GM23248 (cell line): ENCODE results near the gene FHL3. TPM values are rescaled to one million over a fixed set of nuclear protein-coding genes. Genes with fewer than 3 reads are reported as not detected.

Experiments used
- DNase-seq: peaks from one replicate; pipeline ENCODE4 v3.0.0-alpha.2; 2015
- H2AFZ ChIP-seq: fragments of 200-600 bp; sonication (generic); 2 replicates; pipeline ENCODE4 v1.6.1; 2016; ENCODE audit warnings: antibody characterized with exemption
- H3F3A ChIP-seq: fragments of 200-600 bp; sonication (generic); 2 replicates; pipeline ENCODE4 v1.6.1; 2016; ENCODE audit warnings: mild to moderate bottlenecking, antibody characterized with exemption, mixed run types; ENCODE audit not compliant: insufficient read depth
- H3K27ac ChIP-seq: fragments of 200-600 bp; sonication (generic); 2 replicates; pipeline ENCODE4 v1.5.1; 2016; ENCODE audit warnings: mild to moderate bottlenecking
- H3K27me3 ChIP-seq: fragments of 200-600 bp; sonication (generic); replicated peaks from 2 replicates; pipeline ENCODE4 v1.6.1; 2016; ENCODE audit warnings: mild to moderate bottlenecking; ENCODE audit not compliant: insufficient read depth
- H3K36me3 ChIP-seq: fragments of 200-600 bp; sonication (generic); 2 replicates; pipeline ENCODE4 v1.6.1; 2016; ENCODE audit warnings: low read depth, mild to moderate bottlenecking
- H3K4me1 ChIP-seq: fragments of 200-600 bp; sonication (generic); 2 replicates; pipeline ENCODE4 v1.6.1; 2016; ENCODE audit warnings: mild to moderate bottlenecking; ENCODE audit not compliant: insufficient read depth
- H3K4me2 ChIP-seq: fragments of 200-600 bp; sonication (generic); one replicate; pipeline ENCODE4 v1.6.1; 2016; ENCODE audit warnings: mild to moderate bottlenecking; ENCODE audit not compliant: unreplicated experiment
- H3K4me3 ChIP-seq: fragments of 200-600 bp; sonication (generic); 2 replicates; pipeline ENCODE4 v1.5.1; 2016; ENCODE audit warnings: mild to moderate bottlenecking
- H3K79me2 ChIP-seq: fragments of 200-600 bp; sonication (generic); 2 replicates; pipeline ENCODE4 v1.6.1; 2016; ENCODE audit warnings: mild to moderate bottlenecking; ENCODE audit not compliant: insufficient read depth
- H3K9ac ChIP-seq: fragments of 200-600 bp; sonication (generic); 2 replicates; pipeline ENCODE4 v1.6.1; 2016; ENCODE audit warnings: mild to moderate bottlenecking
- H3K9me2 ChIP-seq: fragments of 200-600 bp; sonication (generic); 2 replicates; pipeline ENCODE4 v1.6.1; 2016; ENCODE audit warnings: mixed run types, mild to moderate bottlenecking, moderate library complexity; ENCODE audit not compliant: insufficient read depth
- H3K9me3 ChIP-seq: fragments of 200-600 bp; sonication (generic); one replicate; pipeline ENCODE4 v1.6.1; 2017; ENCODE audit warnings: low read depth
- H4K20me1 ChIP-seq: fragments of 200-600 bp; sonication (generic); 2 replicates; pipeline ENCODE4 v1.6.0; 2016; ENCODE audit not compliant: insufficient read depth
- EZH2 ChIP-seq: fragments of 200-600 bp; sonication (generic); IDR thresholded peaks from 2 replicates; pipeline ENCODE4 v1.6.1; 2018; ENCODE audit warnings: antibody characterized with exemption, mild to moderate bottlenecking; ENCODE audit not compliant: insufficient read depth, poor library complexity, severe bottlenecking
- EZH2phosphoT487 ChIP-seq: fragments of 200-600 bp; sonication (generic); IDR thresholded peaks from 2 replicates; pipeline ENCODE4 v1.6.1; 2018; ENCODE audit warnings: antibody characterized with exemption, moderate library complexity, mild to moderate bottlenecking, low read depth; ENCODE audit not compliant: insufficient read depth
- WGBS, 2 experiments: methylation state at CpG; one replicate each; pipeline ENCODE4 v1.1.6; 2015 to 2017; ENCODE audit warnings: low lambda C conversion rate in 2 of 2, low coverage in 1 of 2; ENCODE audit errors: missing lambda C conversion rate in 2 of 2; 5-methylcytosine and 5-hydroxymethylcytosine counted together
- in situ Hi-C: fragments of 300-500 bp; cut with MboI; formaldehyde crosslinking; loops from 2 replicates; pipeline ENCODE4 v1.15.0; 2020
- polyA plus RNA-seq: library from polyadenylated mRNA; unstranded; fragments of >200 nt; fragmentation: Nextera tagmentation; extraction: Ambion mirVana; gene quantifications from 2 replicates; pipeline ENCODE4 v1.2.1, GENCODE V29; 2016
- total RNA-seq: library from RNA; depleted of rRNA; stranded (reverse); fragments of >200 nt; shearing (Covaris generic); gene quantifications from 2 replicates; pipeline ENCODE4 v1.2.3, GENCODE V29; 2014

The FHL3 gene
- total and polyA plus RNA-seq, 2 experiments from 2014 or later: 31.7 to 44.4 TPM

DNA sequence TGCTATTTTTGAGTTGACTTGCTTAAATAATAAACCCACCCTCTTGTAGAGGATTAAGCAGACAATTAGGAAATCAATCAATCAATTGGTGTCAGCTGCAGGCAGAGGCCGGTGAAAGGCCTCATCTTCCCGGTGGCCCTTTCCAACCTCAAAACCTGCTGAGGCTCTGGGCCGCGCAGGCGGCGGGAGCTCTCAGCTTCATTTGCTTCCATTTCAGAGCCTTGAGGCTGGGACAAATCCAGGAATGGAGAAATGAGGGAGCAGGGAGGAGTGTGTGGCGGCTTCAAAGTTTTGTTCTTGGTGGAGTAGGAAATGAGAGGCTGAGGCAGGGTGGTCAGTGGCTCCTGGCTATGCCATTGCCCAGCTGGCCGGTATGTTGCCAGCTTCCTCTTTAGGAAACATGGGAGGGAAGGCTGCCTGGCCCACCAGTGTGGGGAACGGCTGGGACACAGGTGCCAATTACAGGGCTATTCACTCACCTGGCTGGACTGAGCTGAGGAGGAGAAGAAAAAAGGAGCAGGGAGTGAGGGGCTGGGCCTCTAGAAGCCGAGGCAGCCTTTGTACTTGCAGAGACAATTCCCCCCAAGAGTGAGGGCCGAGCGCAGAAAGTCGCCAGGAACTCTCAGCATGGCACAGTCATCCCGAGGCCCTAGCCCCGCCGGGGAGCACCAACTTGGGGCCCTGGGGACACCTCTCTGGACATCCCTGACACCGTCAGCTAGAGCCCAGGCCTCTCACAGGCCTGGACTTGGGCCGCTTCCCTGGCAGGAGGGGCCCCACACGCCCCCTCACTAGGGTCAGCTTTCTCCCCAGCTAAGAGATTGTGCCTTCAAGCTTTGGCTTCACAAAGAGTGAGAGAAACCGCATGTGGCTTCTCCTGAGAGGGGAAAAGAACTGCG is 36.9 kb upstream of the FHL3 start:
- Histone ChIP-seq H3K4me2 (no peak overlapping the region), H2AFZ (no peak overlapping the region), H3K27ac (no peak overlapping the region), H3K4me1 (peaks cover 12% of the 10 kb centered on the region), H3K9me3 (no peaks in the 10 kb centered on the region), H4K20me1 (no peaks in the 10 kb centered on the region), H3K9ac (no peak overlapping the region), H3F3A (peaks cover 10% of the 10 kb centered on the region; the same call in 1 of the 2 replicates), H3K79me2 (no peaks in the 10 kb centered on the region), H3K36me3 (no peaks in the 10 kb centered on the region), H3K4me3 (no peak overlapping the region), H3K27me3 (peaks cover 51% of the 10 kb centered on the region), H3K9me2 (no peaks in the 10 kb centered on the region)
- no peak for DNase-seq
- no peak for TF ChIP-seq EZH2
- no peak for TF ChIP-seq EZH2phosphoT487
- in situ Hi-C loops: no loop called here
- 64 to 71% methylated on average over 21 of the region's 21 CpGs for WGBS, 2 experiments

DNA sequence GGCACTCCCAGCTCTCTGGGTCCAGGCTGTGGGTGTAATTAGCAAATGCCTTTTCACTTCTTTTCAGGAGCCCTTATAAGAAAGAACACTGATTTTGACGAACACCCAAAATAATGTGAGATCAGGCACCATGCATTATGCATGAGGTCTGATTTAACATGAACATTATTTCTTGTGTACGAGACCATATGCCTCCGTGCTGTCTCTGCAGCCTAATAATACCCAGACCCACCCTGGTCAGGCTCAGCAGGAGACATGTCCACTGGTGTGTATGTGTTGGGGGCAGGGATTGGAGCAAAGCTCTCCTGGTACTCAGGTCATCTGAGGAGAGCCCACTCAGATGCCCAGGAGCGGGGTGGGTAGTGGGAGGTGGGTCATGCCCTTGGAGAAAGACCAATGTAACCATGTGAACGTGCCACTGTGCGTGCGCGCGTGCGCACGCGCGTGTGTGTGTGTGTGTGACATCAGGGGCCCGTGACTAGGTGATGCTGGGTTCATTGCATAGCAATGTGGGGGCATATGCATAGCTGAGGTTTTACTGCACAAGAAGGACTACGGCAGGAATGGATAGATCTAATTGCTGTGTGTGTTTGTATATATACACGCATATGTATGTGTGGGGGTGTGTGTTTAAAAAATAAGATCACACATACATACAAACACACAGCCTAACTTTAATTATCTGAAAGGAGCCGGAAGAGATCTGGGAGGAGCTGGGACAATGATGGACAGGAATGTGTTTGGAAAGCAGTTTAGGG is 34.2 kb upstream of the FHL3 start:
- H3K9ac ChIP-seq: no peak overlapping the region
- H3K36me3 ChIP-seq: no peaks in the 10 kb centered on the region
- peaks cover 12% of the 10 kb centered on the region for H3K4me1 ChIP-seq
- no peaks in the 10 kb centered on the region for H3K79me2 ChIP-seq
- H3K4me3 ChIP-seq: no peak overlapping the region
- in situ Hi-C loops: no loop called here
- H2AFZ ChIP-seq: no peak overlapping the region
- no peak for DNase-seq
- H3K27ac ChIP-seq: no peak overlapping the region
- H3K4me2 ChIP-seq: peak overlapping the region; percentile 43
- H3K9me3 ChIP-seq: no peaks in the 10 kb centered on the region
- peaks cover 37% of the 10 kb centered on the region for H3K27me3 ChIP-seq
- peaks cover 10% of the 10 kb centered on the region; the same call in 1 of the 2 replicates for H3F3A ChIP-seq
- no peaks in the 10 kb centered on the region for H3K9me2 ChIP-seq
- WGBS, 2 experiments: 73 to 75% methylated on average over 17 of the region's 17 CpGs
- H4K20me1 ChIP-seq: no peaks in the 10 kb centered on the region
- TF ChIP-seq EZH2 (no peak), EZH2phosphoT487 (no peak)

GRCh38 chr1:38038861-38039260 is 33.5 kb upstream of the FHL3 start:
- Histone ChIP-seq H3K9me3 (no peaks in the 10 kb centered on the region), H3K9me2 (no peaks in the 10 kb centered on the region), H4K20me1 (no peaks in the 10 kb centered on the region), H3K27ac (no peak overlapping the region), H3K36me3 (no peaks in the 10 kb centered on the region), H3K27me3 (peaks cover 31% of the 10 kb centered on the region), H3K4me3 (no peak overlapping the region), H3K4me1 (peaks cover 12% of the 10 kb centered on the region), H3K4me2 (peak overlapping the region; percentile 43), H3K9ac (no peak overlapping the region), H3K79me2 (no peaks in the 10 kb centered on the region), H3F3A (peaks cover 10% of the 10 kb centered on the region; the same call in 1 of the 2 replicates), H2AFZ (no peak overlapping the region)
- in situ Hi-C loops: no loop called here
- TF ChIP-seq EZH2 (no peak), EZH2phosphoT487 (no peak)
- peak; percentile 90 for DNase-seq
- WGBS, 2 experiments: 19 to 26% methylated on average over 10 of the region's 10 CpGs

DNA sequence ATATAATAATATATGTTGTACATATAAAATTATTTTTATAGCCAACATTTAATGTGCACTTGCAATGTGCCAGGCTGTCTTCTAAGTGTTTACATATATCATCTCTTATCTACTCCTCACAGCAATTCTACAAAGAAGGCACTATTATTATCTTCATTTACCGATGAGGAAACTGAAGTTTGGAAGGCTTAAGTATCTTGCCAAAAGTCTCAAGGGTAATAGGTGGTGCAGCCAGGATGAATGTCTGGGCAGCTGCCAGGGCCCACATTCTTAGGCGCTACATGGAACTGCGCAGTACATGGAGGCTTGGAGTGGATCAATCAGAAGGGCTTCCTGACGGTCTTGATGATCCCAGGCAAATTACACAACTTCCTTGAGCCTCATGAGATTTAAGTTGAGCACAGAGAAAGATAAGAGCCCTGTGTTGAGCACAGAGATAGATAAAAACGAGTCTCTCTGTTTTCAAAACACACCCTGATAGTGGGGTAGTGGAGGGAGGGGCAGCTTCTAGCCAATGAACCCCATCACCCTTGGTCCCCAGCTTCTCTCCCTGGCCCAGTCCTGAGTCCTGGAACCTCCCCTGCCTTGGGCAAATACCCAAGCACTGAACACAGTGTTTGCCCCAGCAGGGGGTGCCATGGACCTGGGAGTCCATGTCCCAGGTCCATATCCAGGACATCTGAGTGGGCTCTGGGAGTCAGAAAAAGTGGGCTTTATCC is 32.1 kb upstream of the FHL3 start:
- Histone ChIP-seq H3K27me3 (peaks cover 16% of the 10 kb centered on the region), H3F3A (peaks cover 10% of the 10 kb centered on the region; the same call in 1 of the 2 replicates), H3K4me3 (no peak overlapping the region), H3K4me2 (no peak overlapping the region), H3K27ac (no peak overlapping the region), H3K4me1 (peaks cover 12% of the 10 kb centered on the region), H3K9ac (no peak overlapping the region), H4K20me1 (no peaks in the 10 kb centered on the region), H3K9me2 (no peaks in the 10 kb centered on the region), H3K9me3 (no peaks in the 10 kb centered on the region), H3K79me2 (no peaks in the 10 kb centered on the region), H3K36me3 (no peaks in the 10 kb centered on the region), H2AFZ (no peak overlapping the region)
- no peak for TF ChIP-seq EZH2
- TF ChIP-seq EZH2phosphoT487: no peak
- 59 to 64% methylated on average over 5 of the region's 5 CpGs for WGBS, 2 experiments
- in situ Hi-C loops: no loop called here
- peak; percentile 27 for DNase-seq
